NCI-H748 treated with DMSO at 0.1 percent for 48 hours (cell line): Measurements from ENCODE around the gene GDPD4.
A peak's percentile ranks its signal among the peaks of the same experiment; 100 is the strongest.

Experiments used
- DNase-seq: peaks from one replicate; lab custom pipeline; 2025; lab: John Stamatoyannopoulos, UW

The GDPD4 gene

DNA sequence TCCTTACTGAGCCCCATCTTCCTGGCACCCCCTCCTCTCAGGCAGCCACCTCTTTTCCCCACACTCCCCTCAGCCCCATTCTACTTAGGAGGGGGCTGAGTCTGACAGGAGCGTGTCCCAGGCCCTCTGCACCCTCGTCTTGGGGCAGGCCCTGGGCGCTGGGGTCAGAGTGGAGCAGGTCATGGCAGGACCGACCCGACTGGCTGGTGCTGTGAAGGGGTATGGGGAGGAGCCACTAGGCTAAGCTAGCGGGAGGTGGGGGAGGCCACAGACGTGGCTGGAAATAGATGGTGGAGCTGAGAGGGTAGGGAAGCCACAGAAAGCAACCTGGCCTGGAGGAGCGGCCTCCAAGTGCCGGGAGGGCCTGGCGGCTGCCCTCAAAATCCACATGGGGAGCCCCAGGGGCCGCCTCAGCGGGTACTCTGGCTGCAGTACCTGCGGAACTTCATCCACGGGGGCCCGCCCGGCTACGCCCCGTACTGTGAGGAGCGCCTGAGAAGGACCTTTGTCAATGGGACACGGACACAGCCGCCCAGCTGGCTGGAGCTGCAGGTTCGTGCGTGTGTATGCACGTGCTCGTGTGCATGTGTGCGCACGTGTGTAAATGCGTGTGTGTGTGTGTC is 111.8 kb downstream of the GDPD4 start:
- DNase-seq = no peak

DNA sequence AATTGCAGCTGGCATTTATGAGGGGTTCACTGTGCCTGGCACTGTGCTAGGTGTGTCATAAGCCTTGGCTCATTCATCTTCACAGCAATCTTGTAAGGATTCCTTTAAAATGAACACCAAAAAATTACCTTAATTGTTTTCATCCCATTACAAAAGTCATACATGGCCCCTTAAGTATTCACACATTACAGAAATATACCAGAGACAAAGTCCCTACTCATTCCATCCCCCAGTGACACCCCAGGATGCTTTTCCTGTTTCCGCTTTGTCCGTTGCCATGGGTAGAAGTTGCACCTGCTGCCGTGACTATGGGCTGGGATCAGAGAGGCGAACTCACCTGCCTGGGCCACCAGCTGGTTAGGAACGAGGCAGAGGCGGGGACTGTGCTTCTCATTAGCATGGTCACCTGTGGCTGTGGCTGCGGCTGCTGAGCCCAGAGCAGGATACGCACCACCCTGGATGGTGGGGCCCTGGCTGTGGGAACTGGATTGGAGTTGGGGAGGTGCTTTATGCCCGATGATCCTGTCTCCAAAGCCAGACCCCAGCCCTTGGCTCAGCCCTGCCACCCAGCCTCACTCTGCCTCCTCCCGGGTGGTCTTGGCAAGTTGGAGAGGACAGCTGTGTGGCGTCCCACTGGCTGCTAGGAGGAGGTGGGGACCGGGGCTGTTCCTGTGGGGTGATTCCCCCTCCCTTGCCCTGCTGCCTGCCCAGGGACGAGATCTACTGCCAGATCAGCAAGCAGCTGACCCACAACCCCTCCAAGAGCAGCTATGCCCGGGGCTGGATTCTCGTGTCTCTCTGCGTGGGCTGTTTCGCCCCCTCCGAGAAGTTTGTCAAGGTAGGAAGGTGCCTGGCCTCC is 112.6 kb downstream of the GDPD4 start:
- peak; percentile 5 for DNase-seq

GRCh38 chr11:77187776-77188632 is 113.5 kb downstream of the GDPD4 start:
- DNase-seq = peak; percentile 32

DNA sequence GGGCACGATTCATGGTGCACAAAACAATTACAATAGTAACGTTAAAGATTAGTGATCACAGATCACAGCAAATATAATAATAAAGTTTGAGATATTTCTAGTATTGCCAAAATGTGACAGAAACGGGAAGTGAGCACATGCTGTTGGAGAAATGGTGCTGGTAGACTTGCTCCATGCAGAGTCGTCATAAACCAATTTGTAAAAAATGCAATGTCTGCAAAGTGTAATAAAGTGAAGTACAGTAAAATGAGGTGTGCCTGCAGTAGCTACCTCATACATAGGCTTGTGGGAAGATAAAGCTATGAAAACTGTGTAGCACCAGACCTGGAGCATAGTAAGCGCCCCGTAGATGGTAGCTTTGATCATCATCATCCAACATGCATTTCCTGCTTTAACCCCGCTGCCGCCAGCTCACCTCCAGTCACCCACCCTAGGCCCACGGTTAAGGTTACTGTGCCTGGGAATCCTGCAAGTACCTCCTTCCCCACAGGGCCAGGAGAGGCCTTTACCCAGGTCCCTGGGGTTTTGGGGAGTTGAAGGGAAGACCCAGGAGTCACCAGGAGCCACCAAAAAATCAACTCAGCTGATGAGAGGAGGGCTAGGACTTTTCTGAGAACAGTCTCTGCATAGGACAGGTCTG is 114.3 kb downstream of the GDPD4 start:
- no peak for DNase-seq

DNA sequence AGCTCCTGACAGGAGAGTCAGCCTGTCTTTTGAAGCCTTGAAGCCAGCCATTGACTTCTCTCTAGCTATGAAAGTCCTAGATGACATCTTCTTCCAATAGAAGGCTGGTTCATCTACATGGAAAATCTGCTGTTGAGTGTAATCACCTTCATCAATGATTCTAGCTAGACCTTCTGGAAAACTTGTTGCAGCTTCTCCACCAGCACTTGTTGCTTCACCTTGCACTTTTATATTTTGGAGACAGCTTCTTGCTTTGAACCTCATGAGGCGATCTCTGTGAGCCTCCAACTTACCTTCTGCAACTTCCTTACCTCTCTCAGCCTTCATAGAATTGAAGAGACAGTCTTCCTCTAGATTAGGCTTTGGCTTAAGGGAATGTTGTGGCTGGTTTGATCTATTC is 115.2 kb downstream of the GDPD4 start:
- DNase-seq = no peak

DNA sequence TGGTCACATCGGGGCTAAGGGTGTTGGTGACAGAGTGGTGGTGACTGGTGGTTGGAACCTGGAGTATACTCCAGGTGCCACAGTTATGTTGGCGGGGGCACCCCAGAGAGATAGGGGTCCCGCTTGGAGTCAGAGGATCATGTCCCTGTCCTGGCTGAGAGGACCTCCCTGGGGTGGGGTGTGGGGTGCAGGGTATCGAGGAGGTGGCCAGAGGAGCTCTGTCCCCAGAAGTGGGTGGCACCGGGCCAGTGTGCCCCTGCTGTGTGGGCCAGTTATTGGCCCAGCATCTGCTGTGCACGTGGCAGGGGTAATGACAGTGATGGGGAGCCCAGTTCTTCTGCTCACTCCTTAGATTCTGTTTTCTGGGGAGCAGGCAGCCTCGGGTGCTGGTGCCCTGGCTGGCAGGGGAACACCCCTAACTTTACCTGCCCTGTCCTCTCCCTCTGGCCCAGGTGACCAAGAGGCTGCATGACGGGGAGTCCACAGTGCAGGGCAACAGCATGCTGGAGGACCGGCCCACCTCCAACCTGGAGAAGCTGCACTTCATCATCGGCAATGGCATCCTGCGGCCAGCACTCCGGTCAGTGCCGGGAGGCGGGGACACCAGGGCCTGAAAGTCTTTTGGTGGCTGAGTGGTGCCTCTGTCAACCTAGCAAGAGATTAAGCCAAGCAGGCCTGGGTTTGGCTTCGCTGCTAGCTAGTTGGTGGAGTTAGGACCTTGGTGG is 117.2 kb downstream of the GDPD4 start:
- DNase-seq = no peak

DNA sequence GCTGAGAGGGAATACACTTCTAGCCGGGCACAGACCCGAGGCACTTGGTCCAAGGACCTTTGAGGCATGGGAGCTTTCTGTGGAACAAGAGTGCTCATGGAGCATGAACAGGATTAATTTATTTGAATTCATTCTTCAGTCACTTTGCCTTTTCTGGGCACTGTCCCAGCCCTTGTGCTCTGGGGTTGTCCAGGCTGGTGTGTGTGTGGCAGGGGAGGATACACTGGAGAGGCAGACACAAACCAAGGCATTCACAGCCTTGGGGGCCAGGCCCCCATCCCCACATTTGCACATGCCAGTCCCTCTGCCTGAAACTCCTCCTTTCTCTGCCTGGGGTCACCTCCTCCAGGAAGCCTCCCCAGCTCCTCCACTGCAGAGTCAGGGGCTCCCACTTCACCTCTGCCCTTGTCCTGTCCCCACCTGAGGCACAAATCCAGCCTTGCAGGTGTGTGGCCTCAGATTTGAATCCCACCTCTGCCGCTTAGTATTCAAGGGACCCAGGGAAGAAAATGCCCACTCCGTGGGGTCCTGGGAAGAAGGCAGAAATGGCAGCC is 118.0 kb downstream of the GDPD4 start:
- DNase-seq = no peak

DNA sequence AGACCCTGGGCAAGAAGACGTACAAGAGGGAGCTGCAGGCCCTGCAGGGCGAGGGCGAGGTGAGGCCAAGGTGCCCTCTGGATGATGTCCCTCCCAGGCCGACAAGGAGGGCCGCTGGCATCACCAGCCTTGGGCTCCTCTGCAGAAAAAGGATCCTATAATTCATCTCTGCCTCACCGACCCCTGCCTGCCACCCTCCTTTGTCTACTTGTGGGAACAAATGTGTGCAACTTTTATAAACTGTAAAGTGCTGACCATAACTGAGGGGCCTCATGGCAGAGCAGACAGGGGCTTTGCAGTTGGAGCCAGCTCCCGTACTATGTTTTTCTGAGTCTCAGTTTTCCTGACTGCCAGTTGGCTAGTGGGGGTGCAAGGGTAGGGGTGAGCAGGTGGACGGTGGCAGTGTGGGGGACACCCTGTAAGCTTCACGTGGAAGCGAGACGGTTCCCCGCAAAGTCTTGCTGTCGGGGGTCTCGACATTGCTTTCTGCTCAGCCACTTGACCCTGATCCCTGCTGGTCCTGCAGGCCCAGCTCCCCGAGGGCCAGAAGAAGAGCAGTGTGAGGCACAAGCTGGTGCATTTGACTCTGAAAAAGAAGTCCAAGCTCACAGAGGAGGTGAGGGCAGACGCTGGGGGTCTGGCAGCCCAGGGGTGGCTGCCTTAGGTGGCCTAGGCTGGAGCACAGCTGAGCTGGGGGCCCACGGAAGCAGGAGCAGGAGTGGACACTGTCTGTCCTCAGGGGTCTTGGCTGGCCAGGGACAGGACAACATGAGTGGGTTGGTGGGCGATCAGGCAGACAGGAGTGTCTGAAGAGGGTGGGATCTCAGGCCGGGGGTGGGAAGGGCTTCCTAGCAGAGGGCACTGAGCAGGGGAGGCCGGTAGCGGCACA is 118.7 kb downstream of the GDPD4 start:
- DNase-seq = no peak

DNA sequence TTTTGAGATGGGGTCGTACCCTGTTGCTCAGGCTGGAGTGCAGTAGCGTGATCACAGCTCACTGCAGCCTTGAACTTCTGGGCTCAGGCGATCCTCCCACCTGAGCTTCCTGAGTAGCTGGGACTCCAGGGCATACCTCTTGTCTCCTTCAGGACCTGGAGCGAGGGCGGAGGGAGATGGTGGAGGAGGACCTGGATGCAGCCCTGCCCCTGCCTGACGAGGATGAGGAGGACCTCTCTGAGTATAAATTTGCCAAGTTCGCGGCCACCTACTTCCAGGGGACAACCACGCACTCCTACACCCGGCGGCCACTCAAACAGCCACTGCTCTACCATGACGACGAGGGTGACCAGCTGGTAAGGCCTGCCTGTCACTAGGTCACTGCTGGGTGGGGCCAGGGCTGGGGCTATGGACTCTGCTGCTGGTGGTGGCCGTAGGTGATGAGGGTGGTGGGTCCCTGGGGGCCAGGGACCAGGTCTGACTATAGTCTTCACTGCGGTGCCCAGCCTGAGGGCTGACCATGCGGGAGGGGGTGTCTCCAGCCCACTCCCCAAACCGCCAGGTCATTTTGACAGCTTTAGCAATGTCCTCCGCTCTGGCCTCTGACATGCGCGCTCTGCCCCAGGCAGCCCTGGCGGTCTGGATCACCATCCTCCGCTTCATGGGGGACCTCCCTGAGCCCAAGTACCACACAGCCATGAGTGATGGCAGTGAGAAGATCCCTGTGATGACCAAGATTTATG is 119.5 kb downstream of the GDPD4 start:
- DNase-seq = no peak

DNA sequence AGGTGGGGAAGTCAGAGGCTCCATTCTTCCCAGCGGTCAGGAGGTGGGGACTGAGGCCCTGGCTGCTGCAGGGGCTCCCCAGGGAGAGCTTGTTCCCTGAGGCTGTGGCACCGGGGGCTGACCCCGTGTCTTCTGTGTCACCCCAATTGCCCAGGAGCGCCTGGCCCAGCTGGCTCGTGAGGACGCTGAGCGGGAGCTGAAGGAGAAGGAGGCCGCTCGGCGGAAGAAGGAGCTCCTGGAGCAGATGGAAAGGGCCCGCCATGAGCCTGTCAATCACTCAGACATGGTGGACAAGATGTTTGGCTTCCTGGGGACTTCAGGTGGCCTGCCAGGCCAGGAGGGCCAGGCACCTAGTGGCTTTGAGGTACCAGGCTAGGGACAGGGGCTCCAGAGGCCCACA is 120.3 kb downstream of the GDPD4 start:
- DNase-seq = no peak

DNA sequence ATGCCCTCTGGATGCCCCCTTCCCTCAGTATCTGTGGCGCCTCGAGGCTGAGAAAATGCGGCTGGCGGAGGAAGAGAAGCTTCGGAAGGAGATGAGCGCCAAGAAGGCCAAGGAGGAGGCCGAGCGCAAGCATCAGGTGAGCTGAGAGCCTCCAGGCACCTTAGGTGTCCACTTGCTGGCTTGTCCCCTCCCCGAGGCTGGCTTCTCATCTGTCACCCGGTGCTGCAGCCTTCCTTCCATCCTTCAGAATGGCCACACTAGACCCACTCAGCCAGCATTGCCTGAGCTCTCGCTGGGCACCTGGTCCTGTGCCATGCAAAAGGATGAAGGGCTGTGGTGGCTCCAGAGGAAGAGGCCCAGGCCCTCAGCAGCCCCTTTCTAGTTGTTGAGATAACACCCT is 121.1 kb downstream of the GDPD4 start:
- no peak for DNase-seq

GRCh38 chr11:77179681-77180080 is 121.8 kb downstream of the GDPD4 start:
- no peak for DNase-seq

- DNase-seq = no peak
These were observed 122.4 kb downstream of the GDPD4 start for GRCh38 chr11:77179048-77179447.

DNA sequence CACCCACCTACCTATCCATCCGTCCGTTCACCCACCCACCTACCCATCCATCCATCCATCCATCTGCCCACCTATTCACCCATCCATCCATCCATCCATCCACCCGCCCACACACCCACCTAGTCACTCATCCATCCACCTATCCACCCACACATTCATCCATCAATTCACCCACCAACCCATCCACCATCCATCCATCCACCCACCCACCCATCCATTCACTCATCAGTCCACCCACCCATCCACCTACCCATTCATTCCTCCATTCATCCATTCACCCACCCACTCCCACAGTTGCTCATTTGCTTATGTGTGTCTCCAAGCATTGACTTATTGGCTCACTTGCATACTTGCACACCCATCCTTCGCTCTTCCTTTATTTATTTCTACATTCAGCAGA is 123.3 kb downstream of the GDPD4 start:
- no peak for DNase-seq

DNA sequence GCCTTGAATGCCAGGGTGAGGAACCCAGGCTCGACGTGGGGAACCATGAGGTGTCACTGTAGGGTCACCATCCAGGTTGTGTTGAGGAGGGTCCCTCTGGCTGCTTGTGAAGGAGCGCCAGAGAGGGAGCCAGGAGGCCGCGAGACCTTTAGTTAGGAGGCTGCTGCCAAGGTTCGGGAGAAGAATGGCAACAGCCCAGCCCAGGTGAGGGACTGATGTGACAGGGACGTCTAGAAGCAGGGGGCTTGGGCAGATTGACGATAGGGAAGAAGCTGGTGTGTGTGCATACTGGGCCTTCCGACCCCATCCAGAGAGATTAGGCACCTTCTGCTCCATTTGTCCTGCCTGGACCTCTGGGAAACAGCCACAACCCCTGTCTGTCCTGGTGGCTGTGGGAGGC is 124.5 kb downstream of the GDPD4 start:
- DNase-seq = no peak

- DNase-seq = no peak
These were observed 125.5 kb downstream of the GDPD4 start for GRCh38 chr11:77175869-77176539.

DNA sequence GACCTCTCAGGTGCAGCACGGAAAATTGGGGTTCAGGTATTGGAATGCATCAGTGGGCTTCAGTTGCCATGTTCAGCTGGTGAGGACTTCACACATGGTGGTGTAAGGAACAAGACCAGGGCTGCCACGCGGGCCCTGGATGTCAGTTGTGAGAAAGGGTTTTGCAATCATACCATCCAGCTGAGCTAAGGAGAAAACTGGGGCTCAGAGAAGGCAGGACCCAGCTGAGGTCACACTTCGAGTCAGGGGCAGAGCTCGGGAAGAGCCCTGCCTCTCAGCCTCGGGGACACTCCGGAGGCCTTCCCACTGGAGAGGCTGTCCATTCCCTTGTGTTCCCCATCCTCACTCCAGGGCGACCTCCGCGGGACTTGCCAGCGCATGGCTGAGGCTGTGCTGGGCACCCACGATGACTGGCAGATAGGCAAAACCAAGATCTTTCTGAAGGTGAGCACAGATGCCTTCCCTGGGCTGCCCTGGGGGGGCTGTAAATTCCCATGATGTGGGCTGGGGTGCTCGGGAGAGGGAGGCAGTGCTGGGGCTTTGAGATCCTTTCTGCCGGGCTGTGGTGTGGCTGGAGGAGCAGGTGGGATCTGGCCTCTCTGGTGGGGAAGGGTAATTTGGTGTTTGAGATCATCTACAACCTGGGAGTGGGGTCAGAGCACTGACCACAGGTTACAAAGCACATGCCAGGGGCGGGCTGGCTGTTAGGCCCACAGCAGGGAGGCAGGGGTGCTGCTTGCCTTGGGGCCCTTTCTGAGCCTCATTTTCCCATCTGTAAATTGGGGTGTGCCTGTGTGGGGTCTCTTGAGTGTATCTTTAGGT is 126.3 kb downstream of the GDPD4 start:
- no peak for DNase-seq

DNA sequence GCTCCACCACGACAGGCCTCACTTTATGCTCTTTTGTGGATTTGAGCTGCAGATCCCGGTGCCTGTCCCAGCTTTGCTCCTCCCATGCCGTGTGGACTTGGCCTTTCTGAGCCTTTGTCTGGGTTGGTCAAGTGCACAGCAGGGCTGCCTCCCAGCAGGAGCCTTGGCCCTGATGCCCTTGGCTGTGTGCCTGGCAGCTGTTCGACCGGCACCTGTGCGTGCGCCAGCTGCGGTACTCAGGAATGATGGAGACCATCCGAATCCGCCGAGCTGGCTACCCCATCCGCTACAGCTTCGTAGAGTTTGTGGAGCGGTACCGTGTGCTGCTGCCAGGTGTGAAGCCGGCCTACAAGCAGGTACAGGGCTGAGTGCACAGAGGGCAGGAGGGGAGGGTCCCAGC is 126.9 kb downstream of the GDPD4 start:
- DNase-seq = no peak
